GM21360 (cell line): ENCODE measurements around the gene DNAJC1.

Experiments used
- ATAC-seq: cut with Tn5 transposase; IDR thresholded peaks from one replicate; pipeline ENCODE4 v1.9.1; 2021; ENCODE audit warnings: mild to moderate bottlenecking, moderate library complexity; ENCODE audit not compliant: unreplicated experiment

Gene DNAJC1

DNA sequence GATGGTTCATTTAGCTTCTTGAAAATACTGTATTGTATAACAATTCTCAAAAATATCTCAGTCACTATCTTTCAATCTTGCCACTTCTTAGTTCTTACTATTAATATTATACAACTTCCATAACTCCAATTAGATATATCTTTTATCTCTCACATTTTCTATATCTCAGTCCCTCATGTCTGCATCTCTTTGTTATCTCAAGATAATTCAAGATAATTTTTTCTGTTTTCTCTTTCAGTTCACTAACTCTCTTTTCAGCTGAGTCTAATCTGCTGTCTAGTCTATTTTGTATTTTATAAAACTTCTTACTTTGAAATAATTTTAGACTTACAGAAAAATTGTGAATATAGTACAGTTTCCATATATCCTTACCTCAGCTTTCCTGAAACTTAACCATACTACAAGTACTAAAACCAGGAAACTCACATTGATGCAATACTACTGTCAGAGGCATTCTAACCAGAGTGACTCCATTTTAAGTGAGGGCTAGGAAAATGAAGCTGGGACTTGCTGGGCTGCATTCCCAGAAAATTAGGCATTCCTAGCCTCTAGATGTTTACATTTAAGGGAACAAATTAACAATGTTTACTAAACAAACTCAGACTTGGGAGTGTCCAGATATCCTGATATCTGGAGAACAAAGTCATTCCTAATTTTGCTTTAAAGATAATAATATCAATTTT lies 38.4 kb downstream of the DNAJC1 start:
- ATAC-seq, result no peak

DNA sequence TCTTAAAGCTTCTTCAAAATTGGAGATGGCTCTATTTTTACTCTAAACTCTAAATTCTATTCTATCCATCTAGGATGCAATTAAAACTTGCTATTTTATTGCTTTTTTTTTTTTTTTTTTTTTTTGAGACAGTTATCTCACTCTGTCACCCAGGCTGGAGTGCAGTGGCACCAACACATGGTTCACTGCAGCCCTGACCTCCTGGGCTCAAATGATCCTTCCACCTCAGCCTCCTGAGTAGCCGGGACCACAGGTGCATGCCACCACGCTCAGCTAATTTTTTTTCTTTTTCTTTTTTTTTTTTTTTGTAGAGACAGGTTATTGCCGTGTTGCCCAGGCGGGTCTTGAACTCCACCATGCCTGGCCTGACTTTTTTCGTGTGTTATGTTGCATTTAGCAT lies 41.2 kb downstream of the DNAJC1 start:
- no peak for ATAC-seq

DNA sequence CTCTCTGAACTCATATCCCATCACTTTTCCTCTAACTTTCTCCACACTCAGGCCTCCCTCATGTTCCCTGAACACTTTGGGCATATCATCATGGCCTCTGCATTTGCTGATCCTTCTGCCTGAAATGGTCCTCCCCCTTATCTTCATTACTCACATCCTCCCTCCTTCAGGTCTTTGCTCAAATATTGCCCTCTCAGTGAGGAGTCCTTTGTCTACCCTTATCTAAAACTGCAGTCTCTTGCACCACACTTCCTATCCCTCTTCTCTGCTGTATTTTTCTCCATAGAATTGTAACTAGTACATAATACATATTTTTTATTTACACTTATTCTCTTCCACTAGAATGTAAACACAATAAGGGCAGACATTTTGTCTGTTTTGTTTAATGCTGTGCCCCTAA lies 41.7 kb downstream of the DNAJC1 start:
- no peak for ATAC-seq

DNA sequence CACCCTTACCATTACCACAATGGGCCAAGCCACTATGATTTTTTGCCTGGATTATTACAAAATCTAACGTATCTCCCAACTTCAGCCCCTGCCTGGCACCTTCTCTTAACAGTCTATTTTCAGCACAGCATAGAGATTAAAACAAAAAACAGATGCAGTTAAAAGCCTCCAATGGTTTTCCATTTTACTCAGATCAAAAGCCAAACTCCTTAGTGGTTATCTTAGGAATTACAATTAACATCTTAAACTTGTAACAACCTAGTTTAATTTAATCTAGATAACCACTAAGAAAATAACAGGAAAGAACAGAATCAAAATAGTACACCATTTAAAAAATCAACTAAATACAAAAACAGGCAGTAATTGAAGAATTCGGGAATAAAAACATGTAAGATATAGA lies 43.5 kb downstream of the DNAJC1 start:
- no peak for ATAC-seq

DNA sequence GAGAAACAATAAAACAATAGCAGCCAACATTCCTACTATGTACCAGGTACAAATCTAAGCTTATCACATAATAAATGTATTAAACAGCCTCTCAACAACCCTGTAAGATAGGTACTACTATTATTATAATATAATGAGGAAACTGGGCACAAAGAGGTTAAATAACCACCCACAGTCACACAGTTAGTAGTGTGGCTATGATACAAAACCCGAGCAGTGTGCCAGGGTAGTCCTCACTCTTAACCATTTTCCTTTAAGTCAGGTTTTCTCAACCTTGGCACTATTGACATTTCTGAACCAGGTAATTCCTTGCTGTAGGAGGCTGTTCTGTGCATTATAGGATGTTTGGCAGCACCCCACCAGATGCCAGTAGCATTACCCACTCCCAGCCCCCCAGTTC lies 48.8 kb downstream of the DNAJC1 start:
- no peak for ATAC-seq

DNA sequence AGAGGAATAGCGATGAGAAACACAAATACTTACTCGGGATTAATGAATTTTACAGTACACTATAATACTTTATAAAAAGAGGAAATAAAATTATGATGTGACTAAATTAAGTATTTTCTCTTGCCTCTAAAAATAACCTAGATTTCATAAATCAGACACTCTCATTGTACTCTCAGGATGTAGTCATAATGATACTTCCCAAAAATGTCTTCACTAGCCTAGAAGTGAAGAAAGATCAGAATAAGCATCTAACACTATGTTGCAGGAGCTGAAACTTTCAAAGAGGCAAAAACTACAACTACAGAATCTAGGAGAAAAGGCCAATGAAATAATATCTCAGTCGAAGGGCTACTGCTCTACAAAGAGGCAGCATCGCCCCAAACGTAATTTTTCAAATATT lies 49.4 kb downstream of the DNAJC1 start:
- ATAC-seq, result peak; percentile 73

DNA sequence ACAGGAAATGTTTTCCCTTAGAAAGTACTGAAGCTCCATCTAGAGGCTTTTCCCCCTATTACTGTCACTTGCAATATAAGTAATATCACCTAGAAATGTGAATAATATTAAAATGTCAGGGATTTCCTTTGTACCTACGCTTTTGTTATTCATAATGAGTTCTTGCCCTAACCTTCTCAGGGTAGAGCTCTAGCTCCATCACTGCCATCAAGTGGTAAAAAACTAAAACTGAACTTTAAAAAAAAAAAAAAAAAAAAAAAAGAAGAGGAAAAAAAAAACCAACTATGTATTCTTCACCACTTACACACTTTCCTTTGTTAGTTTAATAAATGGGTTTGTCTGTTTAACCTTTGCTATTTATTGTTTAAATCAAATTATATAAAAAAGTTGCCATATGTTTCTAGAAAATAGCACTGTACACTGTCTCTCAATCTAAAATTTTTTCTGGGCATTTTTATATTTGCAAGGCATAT lies 49.9 kb downstream of the DNAJC1 start:
- ATAC-seq, result no peak

DNA sequence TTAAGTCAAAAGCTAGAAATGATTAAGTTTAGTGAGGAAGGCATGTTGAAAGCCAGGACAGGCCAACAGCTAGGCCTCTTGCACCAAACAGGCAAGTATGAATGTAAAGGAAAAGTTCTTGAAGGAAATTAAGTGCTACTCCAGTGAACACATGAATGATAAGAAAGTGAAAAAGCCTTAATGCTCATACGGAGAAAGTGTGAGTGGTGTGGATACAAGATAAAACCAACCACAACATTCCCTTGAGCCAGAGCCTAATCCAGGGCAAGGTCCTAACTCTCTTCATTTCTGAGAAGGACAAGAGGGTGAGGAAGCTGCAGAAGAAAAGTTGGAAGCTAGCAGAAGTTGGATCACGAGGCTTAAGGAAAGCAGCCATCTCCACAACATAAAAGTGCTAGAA lies 53.0 kb downstream of the DNAJC1 start:
- ATAC-seq, result no peak

DNA sequence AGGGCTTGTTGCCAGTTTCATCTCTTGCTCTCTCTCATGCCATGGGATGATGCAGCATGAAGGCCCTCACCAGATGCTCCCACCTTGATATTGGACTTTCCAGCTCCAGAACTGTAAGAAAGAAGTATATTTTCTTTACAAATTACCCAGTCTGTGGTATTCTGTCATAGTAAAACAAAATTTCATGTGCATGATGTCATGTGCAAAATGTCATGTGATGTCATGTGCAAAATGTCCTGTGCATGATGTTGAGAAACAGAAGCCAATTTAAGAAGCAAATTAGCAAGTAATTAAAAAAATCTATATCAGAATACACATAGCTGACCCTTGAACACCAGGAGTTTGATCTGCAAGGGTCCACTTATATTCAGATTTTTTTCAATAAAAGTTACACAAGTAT lies 56.6 kb downstream of the DNAJC1 start:
- ATAC-seq, result no peak

DNA sequence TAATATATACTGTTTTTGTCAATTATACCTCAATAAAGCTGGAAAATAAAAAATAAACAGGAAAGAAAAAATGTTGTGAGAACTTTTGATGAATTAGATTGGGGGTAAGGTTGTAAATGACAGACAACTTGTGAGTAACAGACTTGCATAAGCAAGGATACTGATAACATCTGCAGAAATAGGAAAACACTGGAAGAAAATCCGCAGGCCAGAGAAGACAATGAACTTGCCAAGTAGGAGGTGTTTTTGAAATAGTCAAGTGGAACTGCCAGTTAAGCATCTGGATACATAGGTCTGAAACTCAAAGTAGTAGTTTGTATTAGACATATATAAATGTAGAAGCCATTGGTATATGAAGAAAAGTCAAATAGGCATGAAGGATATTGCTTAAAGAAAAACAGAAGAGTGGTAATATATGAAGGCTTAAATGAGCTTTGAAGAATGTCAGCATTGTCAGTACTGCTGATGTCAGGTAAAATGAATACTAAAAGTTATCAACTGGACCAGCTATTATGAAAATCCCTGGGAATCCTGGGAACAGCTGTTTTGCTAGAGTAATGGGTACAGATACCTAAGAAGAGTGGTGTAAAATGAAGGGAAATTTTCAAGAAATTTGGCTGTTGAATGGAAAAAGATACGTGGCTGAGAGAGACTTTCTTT lies 58.7 kb downstream of the DNAJC1 start:
- ATAC-seq, result no peak

DNA sequence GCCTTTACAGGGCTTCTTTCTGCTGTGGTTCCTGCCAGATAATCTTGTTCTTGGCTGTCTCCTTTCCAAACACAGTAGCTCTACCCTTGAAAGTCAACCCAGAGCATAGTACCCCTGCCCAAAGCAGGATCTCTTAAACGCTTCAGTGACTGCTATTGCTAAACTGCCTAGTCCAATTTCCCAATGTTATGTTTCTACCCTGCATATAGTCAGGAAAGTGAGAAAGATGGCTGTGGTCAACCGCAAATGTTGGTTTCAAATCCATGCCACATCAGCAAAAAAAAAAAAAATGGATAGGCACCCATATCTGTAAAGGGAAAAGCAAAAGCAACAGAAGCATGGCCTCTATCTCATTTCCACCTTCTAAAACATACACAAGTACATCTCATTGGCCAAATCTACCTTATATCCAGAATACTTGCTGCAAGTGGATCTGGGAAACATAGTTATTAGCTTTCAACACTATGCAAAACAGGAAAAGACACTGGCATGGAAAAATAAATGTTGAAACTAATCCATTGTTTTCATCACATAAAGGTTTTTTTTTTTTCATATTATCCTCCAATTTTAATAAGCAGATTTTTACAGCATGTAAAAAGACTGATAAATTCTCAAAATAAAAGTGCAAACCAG lies 59.8 kb downstream of the DNAJC1 start:
- no peak for ATAC-seq

DNA sequence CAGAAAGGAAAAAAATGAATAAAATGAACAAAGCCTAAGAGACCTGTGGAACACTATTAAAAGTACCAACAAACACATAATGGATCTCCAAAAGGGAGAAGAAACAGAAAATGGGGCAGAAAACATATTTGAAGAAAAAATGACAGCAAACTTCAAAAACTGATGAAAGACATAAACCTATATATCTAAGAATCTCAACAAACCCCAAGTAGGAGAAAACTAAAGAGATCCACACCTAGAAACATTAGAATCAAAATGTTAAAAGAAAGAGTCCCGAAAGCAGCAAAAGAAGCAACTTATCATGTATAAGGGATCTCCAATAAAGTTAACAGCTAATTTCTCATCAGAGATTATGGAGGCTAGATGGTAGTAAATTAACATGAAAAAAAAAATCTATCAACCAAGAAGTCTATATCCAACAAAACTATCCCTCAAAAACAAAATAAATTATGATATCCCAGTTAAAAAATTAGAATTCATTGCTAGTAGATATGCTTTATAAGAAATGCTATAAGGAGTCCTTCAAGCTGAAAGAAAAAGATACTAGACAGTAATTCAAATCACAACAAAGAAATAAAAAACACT lies 68.0 kb downstream of the DNAJC1 start:
- ATAC-seq, result no peak

DNA sequence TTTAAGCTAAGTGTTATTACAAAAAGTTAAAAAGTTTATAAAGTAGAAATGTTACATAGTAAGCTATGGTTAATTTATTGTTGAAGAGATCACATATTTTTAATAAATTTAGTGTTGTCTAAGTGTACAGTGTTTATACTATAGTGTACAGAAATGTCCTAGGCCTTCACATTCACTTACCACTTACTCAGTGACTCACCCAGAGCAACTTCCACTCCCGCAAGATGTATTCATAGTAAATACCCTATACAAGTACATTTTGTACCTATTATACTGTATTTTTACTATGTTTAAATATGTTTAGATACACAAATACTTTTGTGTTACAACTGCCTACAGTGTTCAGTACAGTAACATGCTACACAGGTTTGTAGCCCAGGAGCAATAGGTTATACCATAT lies 69.2 kb downstream of the DNAJC1 start:
- no peak for ATAC-seq

DNA sequence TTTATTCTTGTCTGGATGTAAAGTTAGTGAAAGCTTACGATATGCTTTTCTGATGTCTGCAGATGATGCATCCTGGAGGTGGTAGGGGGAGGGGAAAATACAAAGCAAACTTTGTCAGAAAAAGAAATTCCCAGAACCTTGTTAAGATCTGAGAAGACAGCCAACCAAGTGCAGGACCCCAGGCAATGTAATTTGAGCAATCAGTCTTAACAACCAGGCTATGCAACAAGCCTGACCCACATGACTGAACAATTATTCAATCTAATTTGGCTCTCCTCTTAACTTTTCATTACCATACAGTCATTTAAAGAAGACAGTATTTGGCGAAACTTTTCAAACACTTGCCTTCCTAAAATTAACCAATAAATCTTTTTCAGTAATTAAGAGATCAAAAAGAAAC lies 74.5 kb downstream of the DNAJC1 start:
- ATAC-seq, result no peak

DNA sequence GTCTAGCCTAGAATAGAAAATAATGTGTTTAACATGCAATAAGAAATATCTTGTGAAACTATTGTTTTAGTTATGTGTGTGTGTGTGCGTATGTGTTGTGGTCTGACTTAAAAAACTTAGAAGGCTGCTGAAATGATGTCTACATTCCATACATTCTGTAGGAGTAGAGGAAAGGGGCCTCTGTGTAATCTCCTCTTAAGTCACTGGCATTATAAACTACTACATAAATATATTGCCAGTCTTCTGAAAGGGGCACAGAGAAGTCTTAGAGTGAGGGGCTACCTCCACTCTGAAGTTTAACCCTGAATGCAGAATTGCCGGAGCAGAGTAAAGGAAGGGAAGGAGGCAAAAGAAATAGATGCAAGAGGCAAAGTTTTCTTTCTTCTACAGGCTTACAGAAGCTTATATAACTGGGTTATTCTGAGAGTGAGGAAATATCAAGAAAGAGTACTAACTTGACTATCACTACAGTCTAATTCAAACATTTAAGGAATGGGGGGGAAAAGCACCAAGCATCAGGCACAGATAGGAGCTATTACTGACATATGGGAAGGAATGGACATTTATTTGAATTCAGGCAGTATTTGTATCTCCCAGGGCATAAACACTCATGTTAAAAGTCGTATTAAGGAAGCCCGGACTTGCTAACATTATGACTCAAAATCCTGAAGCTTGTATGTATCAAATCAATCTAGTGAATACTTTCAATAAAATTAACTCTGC lies 75.7 kb downstream of the DNAJC1 start:
- no peak for ATAC-seq

DNA sequence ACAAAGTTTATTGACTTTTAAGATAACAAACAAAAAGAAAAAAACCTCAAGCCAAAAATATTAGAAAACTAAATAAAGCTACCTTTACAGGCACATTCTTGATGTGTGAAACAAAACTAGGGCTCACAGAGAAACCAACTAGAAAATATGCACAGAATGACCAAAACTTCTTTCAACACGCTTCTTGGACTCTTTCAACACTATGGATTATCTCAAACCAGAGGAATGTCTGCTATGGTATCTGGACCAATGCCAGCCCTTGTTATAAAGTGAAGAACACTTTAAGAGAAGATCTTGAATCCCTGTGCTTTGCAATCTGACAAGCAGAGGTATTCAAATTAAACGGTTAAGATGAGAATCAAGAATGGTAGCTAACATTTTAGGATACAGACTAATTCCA lies 76.6 kb downstream of the DNAJC1 start:
- no peak for ATAC-seq

DNA sequence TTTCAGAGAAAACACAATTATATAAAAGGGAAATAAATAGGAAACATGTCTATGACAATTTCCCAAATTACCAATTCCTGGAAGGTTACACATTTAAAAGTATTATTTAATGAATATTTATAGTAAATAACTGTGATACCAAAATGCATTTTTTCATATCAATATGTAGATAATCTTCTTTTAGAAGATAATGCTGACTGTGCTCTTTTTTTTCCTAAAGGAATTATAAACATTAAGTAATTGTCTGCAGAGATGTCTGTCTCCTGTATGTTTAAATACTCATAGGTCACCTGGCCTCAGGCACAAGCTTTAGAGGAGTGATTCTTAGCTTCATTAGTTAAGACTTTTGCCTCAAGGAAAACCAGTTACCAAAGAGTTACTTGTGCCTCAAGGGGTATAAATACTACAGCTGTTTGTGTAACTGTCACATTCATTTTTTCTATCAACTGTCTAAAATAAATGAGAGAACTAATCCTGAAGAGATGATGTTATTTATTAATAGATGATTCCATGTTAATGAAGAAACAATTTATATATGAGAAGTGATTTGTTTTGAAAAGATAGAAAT lies 77.1 kb downstream of the DNAJC1 start:
- ATAC-seq, result no peak

DNA sequence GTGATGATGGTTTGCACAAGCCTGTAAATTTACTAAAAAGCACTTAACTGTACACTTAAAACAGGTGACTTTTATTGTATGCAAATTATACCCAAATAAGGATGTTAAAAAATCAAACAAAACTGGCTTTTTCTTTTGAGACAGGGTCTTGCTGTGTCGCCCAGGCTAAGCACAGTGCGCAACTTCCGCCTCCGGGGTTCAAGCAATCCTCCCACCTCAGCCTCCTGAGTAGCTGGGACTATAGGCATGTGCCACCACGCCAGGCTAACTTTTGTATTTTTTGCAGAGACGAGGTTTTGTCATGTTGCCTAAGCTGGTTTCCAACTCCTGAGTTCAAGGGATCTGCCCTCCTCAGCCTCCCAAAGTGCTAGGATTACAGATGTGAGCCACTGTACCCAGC lies 77.7 kb downstream of the DNAJC1 start:
- no peak for ATAC-seq

DNA sequence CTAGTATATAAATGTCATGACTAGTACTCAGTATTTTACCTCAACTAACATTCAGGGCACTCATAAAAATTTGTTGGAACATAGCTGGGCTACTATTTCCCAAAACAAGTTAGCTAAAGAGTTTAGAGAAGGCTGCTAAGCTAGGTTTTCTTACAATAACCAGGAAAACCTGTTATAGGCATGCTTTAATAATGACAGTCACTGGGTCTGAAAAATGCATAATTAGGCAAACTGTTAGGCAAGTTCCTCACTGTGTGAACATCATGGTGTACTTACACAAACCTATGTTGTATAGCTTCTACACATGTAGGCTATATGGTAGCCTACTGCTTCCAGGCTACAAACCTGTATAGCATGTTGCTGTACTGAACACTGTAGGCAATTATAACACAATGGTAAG lies 79.0 kb downstream of the DNAJC1 start:
- ATAC-seq, result no peak

DNA sequence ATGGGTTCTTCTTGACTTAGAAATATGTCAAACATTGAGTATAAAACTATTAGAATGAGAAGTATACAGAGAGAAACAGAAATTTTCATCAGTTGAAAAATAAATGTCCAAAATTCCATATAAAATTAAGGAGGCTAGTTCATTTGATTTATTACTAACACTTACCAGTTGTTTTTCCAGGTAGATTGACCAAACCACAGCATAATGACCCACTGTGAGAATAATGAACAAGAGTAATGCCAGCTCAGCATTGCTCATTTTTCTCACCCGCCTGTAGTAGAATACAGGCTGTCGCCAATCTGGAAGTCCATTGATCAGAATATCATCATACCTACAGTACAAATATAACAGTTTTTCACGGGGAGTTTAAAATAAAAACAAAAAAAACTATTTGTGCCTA lies 82.9 kb downstream of the DNAJC1 start:
- ATAC-seq, result no peak

DNA sequence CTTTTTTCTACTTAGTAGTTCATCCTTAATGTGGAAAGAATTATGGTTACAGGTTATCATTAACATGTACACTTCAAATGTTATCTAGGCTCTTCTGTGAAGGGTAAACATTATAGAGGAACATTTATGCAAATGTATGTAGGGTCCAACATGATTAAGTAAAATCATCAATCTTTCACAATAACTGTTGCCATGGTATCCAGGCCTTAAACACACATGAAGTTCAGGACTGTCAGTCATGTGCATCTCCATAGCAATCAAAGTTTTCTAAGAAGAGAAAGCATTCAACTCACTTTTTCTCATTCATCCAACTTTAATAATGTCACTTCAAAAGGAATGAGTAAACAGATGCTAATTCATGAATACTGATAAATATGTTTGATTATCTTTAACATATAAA lies 83.6 kb downstream of the DNAJC1 start:
- ATAC-seq, result no peak
